HG02678 (cell line): ENCODE measurements around the gene METTL21C.

Experiments used
- ATAC-seq: cut with Tn5 transposase; IDR thresholded peaks from one replicate; pipeline ENCODE4 v1.9.1; 2021; ENCODE audit warnings: mild to moderate bottlenecking, moderate library complexity; ENCODE audit not compliant: unreplicated experiment

METTL21C gene

DNA sequence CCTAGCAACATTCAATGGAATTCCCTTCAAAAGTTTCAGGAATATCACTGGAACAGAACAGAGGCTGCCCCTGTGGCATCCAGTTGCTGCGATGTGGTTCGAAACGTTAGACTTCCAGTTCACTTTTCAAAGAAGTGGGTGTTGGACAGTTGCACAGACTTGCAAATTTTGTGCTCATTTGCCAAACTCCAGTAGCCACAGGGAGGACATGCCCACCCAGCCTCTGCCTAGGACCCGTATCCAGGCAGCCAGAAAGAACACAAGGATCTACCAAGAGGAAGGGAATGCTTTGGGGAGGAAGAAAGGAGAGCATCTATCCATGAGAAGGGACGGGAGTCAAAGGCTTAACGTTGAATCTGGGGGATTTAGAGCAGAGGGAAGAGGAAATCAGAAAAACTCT, at the start of gene METTL21C:
TSS of gene METTL21C (minus strand) at position 108 of the 400 bp plus-strand sequence. CDS start 546 bp downstream, outside the sequence.
- no peak for ATAC-seq

DNA sequence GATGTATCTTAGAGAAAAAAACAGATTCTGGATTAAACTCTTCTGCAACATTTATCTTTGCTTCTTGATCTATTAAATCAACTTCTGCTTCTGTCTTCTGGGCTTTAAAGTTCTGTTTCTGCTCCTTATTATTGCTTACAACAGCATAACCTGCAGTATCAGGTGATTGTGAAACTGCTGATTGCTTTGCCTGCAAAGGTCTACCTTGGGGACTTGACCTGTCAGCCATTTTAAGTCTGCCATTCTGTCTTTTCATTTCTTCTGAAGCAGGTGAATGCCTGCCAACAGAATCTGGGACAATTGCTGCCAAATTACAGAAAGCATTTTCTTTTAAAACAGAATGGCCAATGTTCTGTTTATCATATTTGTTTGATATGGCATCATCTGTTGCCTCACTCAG, 47.7 kb upstream of the METTL21C start:
- no peak for ATAC-seq

- no peak for ATAC-seq
These were observed 47.3 kb upstream of the METTL21C start for GRCh38 chr13:102742101-102742500.

GRCh38 chr13:102729560-102730270, 34.9 kb upstream of the METTL21C start:
- no peak for ATAC-seq

GRCh38 chr13:102726430-102726829, 31.6 kb upstream of the METTL21C start:
- ATAC-seq, result peak; percentile 57

GRCh38 chr13:102724923-102725322, 30.1 kb upstream of the METTL21C start:
- ATAC-seq, result no peak

- ATAC-seq, result no peak
These were observed 27.0 kb upstream of the METTL21C start for GRCh38 chr13:102721800-102722231.

DNA sequence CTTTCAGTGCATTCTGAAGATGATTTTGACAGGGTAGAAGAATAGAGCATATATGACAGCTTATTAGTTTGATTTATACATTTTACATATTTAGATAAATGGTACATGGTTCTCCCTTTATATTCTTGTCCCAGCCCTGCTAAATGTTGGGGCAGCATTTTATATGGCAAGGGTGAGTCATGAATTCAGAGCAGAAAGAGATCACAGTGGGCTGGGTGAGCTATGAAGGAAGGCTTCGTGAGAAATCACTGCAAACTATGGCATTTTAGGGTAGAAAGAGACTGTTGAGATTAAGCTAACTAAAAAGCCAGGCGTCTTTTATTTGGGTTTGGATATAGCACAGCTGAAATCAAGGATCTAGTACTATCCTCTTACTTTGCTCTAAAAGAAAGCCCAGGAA, 23.9 kb upstream of the METTL21C start:
- ATAC-seq, result no peak

GRCh38 chr13:102715447-102715846, 20.6 kb upstream of the METTL21C start:
- ATAC-seq, result no peak

DNA sequence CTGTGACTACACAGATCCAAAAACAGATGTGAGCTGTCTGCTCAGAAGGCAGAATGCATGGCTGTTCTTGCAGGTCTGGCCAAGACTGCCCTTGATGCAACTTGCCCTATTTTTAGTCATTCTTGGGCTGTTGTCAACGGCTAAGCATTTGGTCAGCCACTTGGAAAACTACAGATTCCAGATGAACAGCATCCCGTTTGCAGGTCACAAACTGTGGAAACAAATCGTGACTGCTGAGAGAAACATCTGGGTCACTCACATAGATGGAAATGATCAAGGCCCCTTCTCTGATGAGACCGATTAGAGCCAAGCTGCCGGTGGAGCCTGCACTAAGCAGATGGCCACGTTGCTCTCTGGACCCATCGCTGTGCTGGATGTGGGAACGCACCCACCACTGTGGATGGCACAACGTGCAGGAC, 15.4 kb upstream of the METTL21C start:
- no peak for ATAC-seq

- no peak for ATAC-seq
These were observed 14.7 kb upstream of the METTL21C start for GRCh38 chr13:102709536-102709935.

GRCh38 chr13:102708991-102709390, 14.1 kb upstream of the METTL21C start:
- ATAC-seq, result no peak

DNA sequence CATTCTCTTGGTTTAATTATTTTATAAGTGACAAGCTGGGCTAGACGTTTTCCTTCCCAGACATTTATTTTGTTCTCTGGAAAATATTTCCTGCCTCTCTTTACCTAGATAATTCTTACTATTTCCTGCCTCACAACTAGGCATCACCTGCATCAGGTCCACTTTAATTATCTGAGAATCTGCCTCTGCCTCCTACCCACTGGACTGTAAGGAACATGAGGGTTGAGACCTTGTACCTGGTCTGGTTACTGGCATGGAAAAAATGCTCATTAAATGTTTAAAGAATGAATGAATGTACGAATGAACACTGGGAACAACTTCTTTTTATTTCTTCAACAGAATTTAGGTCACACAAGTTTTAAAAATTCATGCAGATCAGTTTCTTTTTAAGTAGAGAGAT, 13.4 kb upstream of the METTL21C start:
- no peak for ATAC-seq

DNA sequence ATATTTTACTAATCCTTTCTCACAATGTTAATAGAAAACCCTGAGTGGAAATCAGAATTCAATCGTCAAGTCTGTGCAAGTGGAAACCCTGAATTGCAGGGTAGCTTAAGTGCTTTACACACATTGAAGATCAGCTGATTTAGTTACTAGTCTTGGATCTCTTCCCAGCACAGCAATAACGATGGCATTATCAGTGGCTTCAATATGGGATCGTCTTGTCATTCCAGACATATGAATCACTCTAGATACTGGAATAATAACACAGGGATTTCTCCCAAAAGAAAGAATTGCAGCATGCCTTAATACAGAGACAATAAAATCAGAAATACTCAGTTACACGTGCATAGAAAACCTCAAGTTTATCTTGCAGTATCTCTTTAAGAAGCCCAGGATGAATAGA, 12.6 kb upstream of the METTL21C start:
- no peak for ATAC-seq

GRCh38 chr13:102704238-102705058, 9.6 kb upstream of the METTL21C start:
- no peak for ATAC-seq

DNA sequence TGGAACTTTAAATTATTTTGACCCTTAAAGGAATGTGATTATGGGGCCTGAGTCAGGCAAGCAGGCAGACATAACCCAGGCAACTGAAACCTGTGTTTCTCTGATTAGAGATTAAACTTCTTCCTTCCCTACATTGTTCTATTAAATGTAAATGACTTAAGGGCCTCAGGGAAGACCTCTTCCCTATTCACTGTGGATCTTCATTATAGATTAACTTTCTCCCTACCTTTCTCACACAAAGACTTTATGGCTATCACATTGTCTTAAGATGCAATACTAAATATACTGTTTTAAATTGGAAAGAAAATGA, 8.8 kb upstream of the METTL21C start:
- no peak for ATAC-seq

DNA sequence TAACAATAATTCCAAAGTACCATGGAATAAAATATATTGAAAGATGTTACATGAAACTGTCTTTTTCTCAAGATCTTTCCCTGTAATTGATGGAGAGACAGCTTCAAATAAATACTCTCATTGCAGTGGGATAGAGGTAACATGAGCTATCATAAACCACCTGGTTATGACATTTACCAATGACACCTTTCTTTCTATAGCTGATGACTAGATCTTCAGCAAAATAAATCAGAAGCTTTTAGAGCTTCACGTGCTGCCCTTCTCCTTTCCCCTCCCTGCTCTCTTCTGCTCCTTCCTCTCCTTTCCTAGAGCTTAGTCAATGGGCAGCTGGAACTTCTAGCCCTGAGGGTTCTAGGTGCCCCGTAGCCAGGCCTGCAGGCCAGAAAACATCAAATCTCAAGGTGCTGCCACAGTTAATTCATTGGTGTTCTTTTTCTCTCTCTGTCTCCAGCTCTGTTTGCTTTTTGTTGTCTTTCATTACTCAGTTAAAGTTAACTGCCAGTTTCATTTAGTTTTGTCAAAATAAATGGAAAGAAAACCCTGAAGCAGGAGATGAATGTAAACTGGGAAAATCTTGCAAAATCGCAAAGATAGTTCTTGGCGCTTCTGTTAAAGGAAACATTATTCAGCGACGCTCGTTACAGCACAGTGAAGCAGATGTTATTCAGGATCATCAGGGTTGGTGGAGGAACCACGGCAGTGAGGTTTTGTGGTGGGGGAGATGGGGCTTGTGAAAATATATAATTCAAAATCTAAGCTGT, 8.3 kb upstream of the METTL21C start:
- no peak for ATAC-seq

- no peak for ATAC-seq
These were observed 6.5 kb upstream of the METTL21C start for GRCh38 chr13:102701331-102701730.

DNA sequence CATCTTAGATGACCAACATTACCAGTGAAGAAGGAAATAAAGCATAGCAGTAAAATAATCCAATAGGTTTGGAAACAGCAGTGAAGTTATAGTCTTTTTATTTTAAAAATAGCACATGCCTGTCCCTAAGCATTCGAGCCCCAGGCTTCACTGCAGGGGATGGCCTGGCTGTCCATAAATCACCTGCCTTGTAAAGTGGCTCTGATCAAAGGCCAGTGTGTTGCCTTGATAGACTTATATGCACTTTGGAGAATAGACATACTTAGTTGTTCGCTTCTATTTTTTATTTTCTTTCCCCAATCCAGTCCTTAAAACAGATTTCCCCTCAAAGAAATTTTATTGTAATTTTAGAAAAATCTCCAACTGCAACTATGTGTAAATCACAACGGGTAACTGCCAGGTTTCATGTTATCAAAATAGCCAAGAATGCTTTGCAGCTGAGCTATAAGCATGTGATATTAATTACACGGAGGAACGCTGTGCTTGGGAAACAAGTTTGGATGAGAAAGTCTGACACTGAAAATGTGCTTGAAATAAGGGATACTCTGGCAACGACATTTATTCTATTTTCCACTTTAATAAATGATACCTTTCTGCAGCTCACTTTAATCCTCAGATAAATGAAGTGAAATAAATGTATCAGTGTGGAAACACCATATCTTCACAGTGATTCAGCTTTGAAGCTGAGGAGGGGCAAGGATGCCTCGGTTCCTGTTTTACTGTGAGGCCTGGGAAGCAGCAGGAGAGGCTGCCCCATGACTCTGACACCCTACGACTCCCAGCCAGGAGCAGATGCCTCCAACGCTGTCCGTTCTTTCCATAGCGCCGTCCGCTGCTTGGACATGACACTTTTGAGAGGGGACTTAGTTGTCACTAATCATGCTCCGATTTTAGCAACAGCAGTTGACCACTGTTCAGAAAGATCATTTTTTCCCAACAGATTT, 5.5 kb upstream of the METTL21C start:
- ATAC-seq, result no peak

DNA sequence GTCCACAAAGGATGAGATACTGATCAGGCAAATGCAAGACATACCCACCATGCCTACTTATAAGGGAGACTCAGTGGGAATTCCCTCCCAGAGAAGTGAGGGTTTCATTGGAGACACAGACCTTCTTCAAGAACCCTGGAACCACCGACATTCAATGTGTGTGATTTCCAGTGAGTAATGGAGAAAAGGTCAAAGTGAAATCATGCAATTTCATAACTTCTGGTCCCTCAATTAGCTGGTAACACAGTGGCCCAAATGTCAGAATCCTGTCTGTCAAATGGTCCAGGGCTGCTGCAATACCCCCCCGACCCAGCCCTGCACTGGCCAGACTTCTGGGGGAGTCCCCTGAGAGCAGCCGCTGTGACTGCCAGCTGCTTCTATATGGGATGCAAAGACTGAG, 4.7 kb upstream of the METTL21C start:
- ATAC-seq, result no peak

GRCh38 chr13:102698649-102698980, 3.8 kb upstream of the METTL21C start:
- ATAC-seq, result no peak
